GM18511 (cell line): ENCODE measurements around the gene IRF2BPL.

Experiments used
- ATAC-seq: cut with Tn5 transposase; IDR thresholded peaks from one replicate; pipeline ENCODE4 v1.9.1; 2021; ENCODE audit warnings: mild to moderate bottlenecking, moderate library complexity; ENCODE audit not compliant: unreplicated experiment

Gene IRF2BPL

GRCh38 chr14:76993752-76994151 lies 34.8 kb downstream of the IRF2BPL start:
- no peak for ATAC-seq

GRCh38 chr14:76990084-76990483 lies 38.4 kb downstream of the IRF2BPL start:
- no peak for ATAC-seq

GRCh38 chr14:76987956-76988520 lies 40.5 kb downstream of the IRF2BPL start:
- ATAC-seq, result no peak

GRCh38 chr14:76986231-76986565 lies 42.3 kb downstream of the IRF2BPL start:
- no peak for ATAC-seq

GRCh38 chr14:76985540-76986230 lies 42.8 kb downstream of the IRF2BPL start:
- no peak for ATAC-seq

GRCh38 chr14:76984787-76985375 lies 43.6 kb downstream of the IRF2BPL start:
- ATAC-seq, result no peak

GRCh38 chr14:76984297-76984696 lies 44.2 kb downstream of the IRF2BPL start:
- ATAC-seq, result no peak

- ATAC-seq, result no peak
Measured at GRCh38 chr14:76981670-76982069, 46.8 kb downstream of the IRF2BPL start.

GRCh38 chr14:76977793-76978720 lies 50.5 kb downstream of the IRF2BPL start:
- ATAC-seq, result peak; percentile 94

- no peak for ATAC-seq
Measured at GRCh38 chr14:76976240-76977005, 52.1 kb downstream of the IRF2BPL start.

GRCh38 chr14:76975812-76976211 lies 52.7 kb downstream of the IRF2BPL start:
- ATAC-seq, result no peak

- ATAC-seq, result no peak
Measured at GRCh38 chr14:76975051-76975450, 53.5 kb downstream of the IRF2BPL start.
